Neural crest cell (in vitro differentiated cells): ENCODE results near the gene UNC45B. TPM values are rescaled to one million over a fixed set of nuclear protein-coding genes. Genes with fewer than 3 reads are reported as not detected.

Experiments used
- DNase-seq: peaks from one replicate; pipeline ENCODE4 v3.0.0; 2021; ENCODE audit warnings: low read depth, mixed read lengths, low spot score
- H3K27ac Mint-ChIP-seq: one replicate; pipeline ENCODE4 v1.8.0; 2021; ENCODE audit warnings: mild to moderate bottlenecking, mixed read lengths; ENCODE audit not compliant: unreplicated experiment
- H3K27me3 Mint-ChIP-seq: 2 replicates; pipeline ENCODE4 v1.8.0; 2021; ENCODE audit warnings: low read depth, mild to moderate bottlenecking, mixed read lengths
- H3K36me3 Mint-ChIP-seq: 2 replicates; pipeline ENCODE4 v1.8.0; 2021; ENCODE audit warnings: low read depth, mild to moderate bottlenecking, mixed read lengths
- H3K4me1 Mint-ChIP-seq: 2 replicates; pipeline ENCODE4 v1.8.0; 2021; ENCODE audit warnings: mixed read lengths
- H3K4me3 Mint-ChIP-seq: one replicate; pipeline ENCODE4 v1.8.0; 2021; ENCODE audit warnings: mild to moderate bottlenecking, mixed read lengths
- H3K9me3 Mint-ChIP-seq: 2 replicates; pipeline ENCODE4 v1.8.0; 2021; ENCODE audit warnings: mixed read lengths
- total RNA-seq: library from RNA; stranded (reverse); gene quantifications from 2 replicates; pipeline ENCODE4 v1.2.1, GENCODE V29; 2021
- TF ChIP-seq, protein P1 (sequence below): fragments of 200-600 bp; sonication (generic); conservative IDR thresholded peaks from 2 replicates; pipeline ENCODE4 v1.5.0; 2021; ENCODE audit warnings: antibody characterized with exemption, mild to moderate bottlenecking

Gene UNC45B
- total RNA-seq, 1 donor from 2014 or later = not detected

DNA sequence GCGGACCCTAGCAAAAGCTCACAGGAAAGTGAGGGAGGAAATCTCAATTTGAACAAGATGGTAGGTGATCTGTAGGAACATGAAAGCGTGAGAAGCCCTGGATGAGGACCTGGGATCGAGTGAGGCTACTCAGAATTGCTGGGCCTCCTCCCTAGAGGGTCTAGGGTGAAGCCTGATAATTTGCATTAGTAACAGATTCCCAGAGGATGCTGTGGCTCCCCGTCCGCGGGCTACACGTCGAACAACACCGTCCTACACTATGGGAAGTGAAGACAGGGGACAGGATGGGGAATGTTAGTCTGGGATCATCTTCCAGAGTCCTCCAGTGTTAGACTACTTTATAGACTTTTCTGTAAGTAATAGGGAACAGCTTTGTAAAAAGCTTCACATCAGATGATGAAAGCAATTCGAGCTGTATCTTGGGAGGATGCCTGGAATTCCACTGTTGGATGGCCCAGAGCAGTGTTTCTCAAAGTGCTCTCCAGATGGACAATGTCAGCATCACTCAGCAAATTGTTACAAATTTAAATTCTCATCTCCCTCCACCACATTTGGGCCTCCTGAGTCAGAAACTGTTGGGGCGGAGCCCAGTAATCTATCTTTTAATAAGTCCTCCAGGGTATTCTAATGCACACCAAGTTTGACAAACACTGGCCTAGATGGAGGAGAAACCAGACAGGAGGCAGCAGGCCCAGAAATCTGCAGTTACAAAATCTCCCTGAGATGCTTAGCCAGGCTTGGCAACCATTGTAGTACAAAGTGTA, 19.7 kb upstream of the UNC45B start:
- no peak for DNase-seq
- TF ChIP-seq, protein P1, sequence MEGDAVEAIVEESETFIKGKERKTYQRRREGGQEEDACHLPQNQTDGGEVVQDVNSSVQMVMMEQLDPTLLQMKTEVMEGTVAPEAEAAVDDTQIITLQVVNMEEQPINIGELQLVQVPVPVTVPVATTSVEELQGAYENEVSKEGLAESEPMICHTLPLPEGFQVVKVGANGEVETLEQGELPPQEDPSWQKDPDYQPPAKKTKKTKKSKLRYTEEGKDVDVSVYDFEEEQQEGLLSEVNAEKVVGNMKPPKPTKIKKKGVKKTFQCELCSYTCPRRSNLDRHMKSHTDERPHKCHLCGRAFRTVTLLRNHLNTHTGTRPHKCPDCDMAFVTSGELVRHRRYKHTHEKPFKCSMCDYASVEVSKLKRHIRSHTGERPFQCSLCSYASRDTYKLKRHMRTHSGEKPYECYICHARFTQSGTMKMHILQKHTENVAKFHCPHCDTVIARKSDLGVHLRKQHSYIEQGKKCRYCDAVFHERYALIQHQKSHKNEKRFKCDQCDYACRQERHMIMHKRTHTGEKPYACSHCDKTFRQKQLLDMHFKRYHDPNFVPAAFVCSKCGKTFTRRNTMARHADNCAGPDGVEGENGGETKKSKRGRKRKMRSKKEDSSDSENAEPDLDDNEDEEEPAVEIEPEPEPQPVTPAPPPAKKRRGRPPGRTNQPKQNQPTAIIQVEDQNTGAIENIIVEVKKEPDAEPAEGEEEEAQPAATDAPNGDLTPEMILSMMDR = no peak
- Mint-ChIP-seq H3K9me3 (no peaks in the 10 kb centered on the region), H3K4me3 (no peak overlapping the region), H3K27ac (no peak overlapping the region), H3K4me1 (no peaks in the 10 kb centered on the region), H3K27me3 (no peaks in the 10 kb centered on the region), H3K36me3 (peaks cover 4% of the 10 kb centered on the region)

- Mint-ChIP-seq H3K36me3 (peaks cover 13% of the 10 kb centered on the region), H3K4me1 (no peaks in the 10 kb centered on the region), H3K27ac (no peak overlapping the region), H3K9me3 (no peaks in the 10 kb centered on the region), H3K4me3 (no peak overlapping the region), H3K27me3 (no peaks in the 10 kb centered on the region)
- TF ChIP-seq, protein P1 = no peak
- DNase-seq = no peak
Observed at GRCh38 chr17:35129154-35129972, 18.3 kb upstream of the UNC45B start.

DNA sequence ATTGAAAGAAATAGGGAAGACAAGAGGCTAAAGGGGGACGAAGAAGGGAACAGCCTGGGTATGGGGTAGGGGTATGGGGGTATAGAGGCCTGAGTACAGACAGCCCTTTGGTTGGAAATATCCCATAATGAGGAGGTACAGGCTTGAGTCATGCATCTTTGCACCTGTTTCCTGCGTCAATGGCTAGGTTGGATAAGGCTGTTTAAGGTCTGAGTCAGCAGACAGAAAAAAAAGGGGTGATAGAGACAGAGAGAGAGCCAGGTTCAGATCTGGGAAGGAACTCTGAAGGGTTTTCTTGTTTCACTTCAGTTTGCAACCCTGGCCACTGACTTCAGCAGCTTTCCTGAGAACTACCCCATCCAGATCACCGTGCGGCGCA, 17.7 kb upstream of the UNC45B start:
- Mint-ChIP-seq H3K36me3 (peaks cover 13% of the 10 kb centered on the region), H3K27me3 (no peaks in the 10 kb centered on the region), H3K27ac (no peak overlapping the region), H3K4me1 (no peaks in the 10 kb centered on the region), H3K4me3 (no peak overlapping the region), H3K9me3 (no peaks in the 10 kb centered on the region)
- TF ChIP-seq, protein P1 = no peak
- no peak for DNase-seq

DNA sequence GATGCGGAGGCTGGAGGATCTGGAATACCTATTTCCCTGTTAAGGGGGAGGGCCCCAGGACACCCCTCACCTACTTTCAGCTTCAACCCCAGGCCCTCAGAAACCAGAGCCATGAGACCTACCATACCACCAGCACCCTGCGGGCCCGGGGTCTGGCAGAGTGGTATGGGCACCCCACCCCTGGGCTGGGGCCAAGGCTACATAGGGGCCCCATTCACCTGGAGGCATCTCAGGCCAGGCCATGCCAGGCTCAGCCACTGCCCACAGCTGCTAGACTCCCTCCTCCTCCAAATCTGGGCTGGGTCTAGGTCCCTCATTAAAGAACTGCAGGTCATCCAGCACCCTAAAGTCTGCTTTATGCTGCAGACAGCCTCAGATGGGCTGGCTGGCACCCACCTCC, 17.2 kb upstream of the UNC45B start:
- TF ChIP-seq, protein P1 = no peak
- no peak for DNase-seq
- Mint-ChIP-seq H3K4me1 (no peaks in the 10 kb centered on the region), H3K4me3 (no peak overlapping the region), H3K36me3 (peaks cover 13% of the 10 kb centered on the region), H3K27ac (no peak overlapping the region), H3K27me3 (no peaks in the 10 kb centered on the region), H3K9me3 (no peaks in the 10 kb centered on the region)

- no peaks in the 10 kb centered on the region for H3K27me3 Mint-ChIP-seq
- DNase-seq = no peak
- no peak overlapping the region for H3K27ac Mint-ChIP-seq
- peaks cover 13% of the 10 kb centered on the region for H3K36me3 Mint-ChIP-seq
- no peaks in the 10 kb centered on the region for H3K4me1 Mint-ChIP-seq
- H3K4me3 Mint-ChIP-seq = no peak overlapping the region
- no peaks in the 10 kb centered on the region for H3K9me3 Mint-ChIP-seq
- TF ChIP-seq, protein P1 = no peak
Observed at GRCh38 chr17:35132099-35132498, 15.5 kb upstream of the UNC45B start.
